Duodenal mucosa (tissue), 2 donors: ENCODE results near the gene OR5H2.

Experiments used
- H3K27ac ChIP-seq: one replicate; pipeline ENCODE4 v1.7.0; 2013; ENCODE audit warnings: low read depth, low read length
- H3K27me3 ChIP-seq, 2 donors: one replicate each; pipeline ENCODE4 v1.7.0; 2013; ENCODE audit warnings: low read length in 2 of 2, control low read depth in 1 of 2; ENCODE audit not compliant: insufficient read depth in 2 of 2, control insufficient read depth in 1 of 2
- H3K36me3 ChIP-seq, 2 donors: one replicate each; pipeline ENCODE4 v1.7.0; 2013; ENCODE audit warnings: low read length in 2 of 2, control low read depth in 1 of 2; ENCODE audit not compliant: insufficient read depth in 2 of 2, control insufficient read depth in 1 of 2
- H3K4me1 ChIP-seq, 2 donors: one replicate each; pipeline ENCODE4 v1.7.0; 2013; ENCODE audit warnings: low read length in 2 of 2, control low read depth in 1 of 2; ENCODE audit not compliant: insufficient read depth in 2 of 2, control insufficient read depth in 1 of 2
- H3K4me3 ChIP-seq, 2 donors: one replicate each; pipeline ENCODE4 v1.7.0; 2013; ENCODE audit warnings: low read length in 2 of 2, low read depth in 1 of 2
- H3K9ac ChIP-seq, 2 donors: one replicate each; pipeline ENCODE4 v1.7.0; 2013; ENCODE audit warnings: low read length in 2 of 2, low read depth in 1 of 2
- H3K9me3 ChIP-seq, 2 donors: one replicate each; pipeline ENCODE4 v1.7.0; 2013; ENCODE audit warnings: low read length in 2 of 2, control low read depth in 1 of 2; ENCODE audit not compliant: control insufficient read depth in 1 of 2

Gene OR5H2

DNA sequence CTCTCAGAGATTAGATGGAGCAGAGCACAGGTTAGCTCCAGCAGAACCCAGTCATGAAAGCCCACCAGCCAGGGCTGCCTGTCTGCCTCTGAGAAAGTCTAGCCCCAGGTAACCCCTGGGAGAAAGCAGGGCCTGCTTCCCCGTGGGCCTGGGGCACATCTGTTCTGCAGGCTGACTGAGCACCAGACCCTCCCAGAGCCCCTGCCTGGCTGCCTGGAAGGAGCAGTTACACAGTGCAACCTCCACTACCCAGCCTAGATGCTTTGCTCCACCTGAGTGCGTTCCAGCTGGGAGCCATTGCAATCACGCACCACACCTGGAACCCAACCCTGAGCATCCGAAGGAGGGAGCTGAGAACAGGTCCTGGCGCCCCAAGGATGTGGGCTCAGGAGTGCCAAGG, 46.6 kb downstream of the OR5H2 start:
- Histone ChIP-seq H3K36me3 (no peaks in the 10 kb centered on the region), H3K4me1 (no peaks in the 10 kb centered on the region), H3K4me3 (no peak overlapping the region), H3K9ac (no peak overlapping the region), H3K27ac (no peak overlapping the region), H3K27me3 (no peaks in the 10 kb centered on the region), H3K9me3 (no peaks in the 10 kb centered on the region)

GRCh38 chr3:98329392-98330124, 47.3 kb downstream of the OR5H2 start:
- H3K36me3 ChIP-seq, result no peaks in the 10 kb centered on the region
- H3K4me1 ChIP-seq, result no peaks in the 10 kb centered on the region
- no peak overlapping the region for H3K27ac ChIP-seq
- no peak overlapping the region for H3K9ac ChIP-seq
- H3K9me3 ChIP-seq, result no peaks in the 10 kb centered on the region
- no peak overlapping the region for H3K4me3 ChIP-seq
- no peaks in the 10 kb centered on the region for H3K27me3 ChIP-seq

GRCh38 chr3:98331329-98331728, 49.0 kb downstream of the OR5H2 start:
- Histone ChIP-seq H3K4me3 (no peak overlapping the region), H3K27me3 (no peaks in the 10 kb centered on the region), H3K27ac (no peak overlapping the region), H3K9ac (no peak overlapping the region), H3K36me3 (no peaks in the 10 kb centered on the region), H3K9me3 (no peaks in the 10 kb centered on the region), H3K4me1 (no peaks in the 10 kb centered on the region)
